IMR-90 (cell line): ENCODE data around the gene SIAH3.

Experiments used
- CTCF ChIP-seq: conservative IDR thresholded peaks from 2 replicates; pipeline ENCODE4 v1.5.1; 2012; ENCODE audit warnings: mild to moderate bottlenecking, low read depth, low read length, improper control_type of control experiment
- ELK1 ChIP-seq: fragments of 150-350 bp; IDR thresholded peaks from 2 replicates; pipeline ENCODE4 v1.6.1; 2016; ENCODE audit warnings: low read depth, mild to moderate bottlenecking, low read length, moderate library complexity, borderline replicate concordance
- FOS ChIP-seq: fragments of 150-350 bp; IDR thresholded peaks from 2 replicates; pipeline ENCODE4 v1.6.1; 2016; ENCODE audit warnings: low read depth, low read length
- MXI1 ChIP-seq: IDR thresholded peaks from 2 replicates; pipeline ENCODE4 v1.6.1; 2012; ENCODE audit warnings: low read depth, mild to moderate bottlenecking, low read length, moderate library complexity, borderline replicate concordance
- NFE2L2 ChIP-seq: fragments of 150-350 bp; IDR thresholded peaks from 2 replicates; pipeline ENCODE4 v1.6.1; 2016; ENCODE audit warnings: low read depth, mild to moderate bottlenecking, low read length
- POLR2A ChIP-seq: IDR thresholded peaks from 2 replicates; pipeline ENCODE4 v1.6.1; 2012; ENCODE audit warnings: mild to moderate bottlenecking, low read depth, low read length
- RAD21 ChIP-seq: IDR thresholded peaks from 2 replicates; pipeline ENCODE4 v1.6.1; 2012; ENCODE audit warnings: low read length, improper control_type of control experiment
- USF2 ChIP-seq: fragments of 150-350 bp; IDR thresholded peaks from 2 replicates; pipeline ENCODE4 v1.6.1; 2017; ENCODE audit warnings: mild to moderate bottlenecking, antibody characterized with exemption, low read length, low read depth

- TF ChIP-seq CTCF (no peak), NFE2L2 (no peak), ELK1 (no peak), RAD21 (no peak), MXI1 (no peak), USF2 (no peak), POLR2A (no peak), FOS (no peak)
These were observed 3.9 kb downstream of the SIAH3 start for GRCh38 chr13:45847554-45848224.
